GM12878 (cell line): ENCODE results near the gene DNAJC18. TPM values are rescaled to one million over a fixed set of nuclear protein-coding genes. Genes with fewer than 3 reads are reported as not detected.

Experiments used
- ATAC-seq: fragments of 200-7000 bp; cut with Tn5 transposase; 3 replicates; pipeline ENCODE4 v1.9.1; 2020; ENCODE audit warnings: mild to moderate bottlenecking, moderate library complexity
- BruUV-seq: library from RNA; stranded (reverse); fragments of 400-500 nt; replicated peaks from 2 replicates; lab custom pipeline; 2021; lab: Mats Ljungman, UMichigan
- CTCF ChIA-PET: fragments of 300-600 bp; sonication (Branson Sonifier 250); formaldehyde crosslinking; extraction: SDS; loops from one replicate; lab custom pipeline; 2021; ENCODE audit warnings: inconsistent platforms; lab: Yijun Ruan, JAX
- POLR2A ChIA-PET: fragments of 350-600 bp; formaldehyde crosslinking; extraction: SDS; loops from one replicate; lab custom pipeline; 2021; ENCODE audit warnings: inconsistent platforms; lab: Charles Lee
- RAD21 ChIA-PET: fragments of 300-600 bp; sonication (Branson Sonifier 250); formaldehyde crosslinking; loops from one replicate; lab custom pipeline; 2023; ENCODE audit warnings: antibody characterized with exemption; ENCODE audit not compliant: unreplicated experiment; lab: Charles Lee
- SMC1A ChIA-PET: fragments of 300-600 bp; sonication (Branson Sonifier 250); formaldehyde crosslinking; loops from one replicate; lab custom pipeline; 2023; ENCODE audit not compliant: unreplicated experiment, uncharacterized antibody; lab: Charles Lee
- DNase-seq: peaks from one replicate; pipeline ENCODE4 v3.0.0-alpha.2; 2011; ENCODE audit warnings: low read depth, low spot score
- FAIRE-seq: peaks from 3 replicates; lab custom pipeline; 2011; peaks lifted over from hg19 to GRCh38; lab: Jason Lieb, UNC
- H2AFZ ChIP-seq: 2 replicates; pipeline ENCODE4 v1.6.0; 2011; ENCODE audit warnings: low read depth, low read length, control low read depth; ENCODE audit not compliant: control insufficient read depth
- H3K27ac ChIP-seq: 2 replicates; pipeline ENCODE4 v1.5.1; 2011; ENCODE audit warnings: control low read depth; ENCODE audit not compliant: control insufficient read depth, insufficient read depth
- H3K27me3 ChIP-seq, 2 experiments: replicated peaks in 1 of 2; 2 replicates each; pipeline versions ENCODE4 v1.6.0 to v1.6.1; 2011; ENCODE audit warnings: low read length in 1 of 2; ENCODE audit not compliant: control insufficient read depth in 2 of 2, insufficient read depth in 2 of 2
- H3K36me3 ChIP-seq, 2 experiments: 2 replicates each; pipeline ENCODE4 v1.5.1; 2011; ENCODE audit warnings: low read length in 1 of 2; ENCODE audit not compliant: control insufficient read depth in 2 of 2, insufficient read depth in 2 of 2
- H3K4me1 ChIP-seq: 2 replicates; pipeline ENCODE4 v1.6.1; 2011; ENCODE audit warnings: mild to moderate bottlenecking, low read length, moderate library complexity, mixed read lengths; ENCODE audit not compliant: control insufficient read depth, insufficient read depth
- H3K4me2 ChIP-seq: 2 replicates; pipeline ENCODE4 v1.6.0; 2011; ENCODE audit warnings: control low read depth; ENCODE audit not compliant: control insufficient read depth, insufficient read depth
- H3K4me3 ChIP-seq: fragments of 200-600 bp; sonication (generic); 2 replicates; pipeline ENCODE4 v1.5.1; 2016
- H3K79me2 ChIP-seq: 2 replicates; pipeline ENCODE4 v1.6.0; 2011; ENCODE audit warnings: low read length; ENCODE audit not compliant: control insufficient read depth, insufficient read depth
- H3K9ac ChIP-seq: 2 replicates; pipeline ENCODE4 v1.8.0; 2011; ENCODE audit warnings: low read length, control low read depth, mixed read lengths; ENCODE audit not compliant: control insufficient read depth, insufficient read depth
- H3K9me3 ChIP-seq: replicated peaks from 3 replicates; pipeline ENCODE4 v1.5.1; 2011; ENCODE audit warnings: mild to moderate bottlenecking, low read length; ENCODE audit not compliant: control insufficient read depth, insufficient read depth
- H4K20me1 ChIP-seq: 2 replicates; pipeline ENCODE4 v1.6.0; 2011; ENCODE audit not compliant: control insufficient read depth, insufficient read depth
- CHD2 ChIP-seq: IDR thresholded peaks from 2 replicates; pipeline ENCODE4 v1.6.1; 2011; ENCODE audit warnings: low read depth, low read length, improper control_type of control experiment, borderline replicate concordance
- FOXM1 ChIP-seq: IDR thresholded peaks from 2 replicates; pipeline ENCODE4 v1.6.1; 2012; ENCODE audit warnings: low read depth, mild to moderate bottlenecking, inconsistent platforms, low read length, moderate library complexity
- IRF4 ChIP-seq: IDR thresholded peaks from 2 replicates; pipeline ENCODE4 v1.6.1; 2011; ENCODE audit warnings: low read depth, low read length
- PAX8 ChIP-seq: fragments of 450-650 bp; IDR thresholded peaks from 2 replicates; pipeline ENCODE4 v1.6.1; 2017; ENCODE audit warnings: mild to moderate bottlenecking, moderate library complexity
- POLR2A ChIP-seq: IDR thresholded peaks from 2 replicates; pipeline ENCODE4 v1.6.1; 2011; ENCODE audit warnings: low read depth, mild to moderate bottlenecking, low read length
- SRF ChIP-seq, 2 experiments: IDR thresholded peaks; 2 replicates each; pipeline ENCODE4 v1.6.1; 2011; ENCODE audit warnings: low read depth in 2 of 2, low read length in 2 of 2, mild to moderate bottlenecking in 1 of 2, moderate library complexity in 1 of 2
- WGBS: methylation state at CpG from one replicate; pipeline ENCODE4 v1.1.6; 2016; ENCODE audit warnings: low lambda C conversion rate; ENCODE audit not compliant: insufficient replicate concordance, insufficient coverage; ENCODE audit errors: missing lambda C conversion rate; 5-methylcytosine and 5-hydroxymethylcytosine counted together
- in situ Hi-C: fragments of 300-500 bp; cut with MboI; formaldehyde crosslinking; loops from 9 replicates; pipeline ENCODE4 v1.14.3; 2018; ENCODE audit warnings: mixed read lengths
- intact Hi-C: fragments of 100-400 bp; cut with micrococcal nuclease; formaldehyde crosslinking; loops from one replicate; pipeline ENCODE4 v1.14.2; 2022; ENCODE audit not compliant: unreplicated experiment
- polyA plus RNA-seq, 11 experiments: library from polyadenylated mRNA; depleted of rRNA in 4 of 11; unstranded in 6 of 11; stranded (reverse) in 5 of 11; fragments of >200 nt; fragmentation: Nextera tagmentation in 4 of 11; fragmentation: Illumina TruSeq in 1 of 11; extraction: Ambion mirVana in 4 of 11; extraction: Trizol in 1 of 11; gene quantifications; 1 replicate in 1 of 11; 2 replicates in 10 of 11; pipeline versions ENCODE4 v1.2.1 to v1.2.3, GENCODE V29; 2011 to 2016; ENCODE audit warnings: inconsistent platforms in 2 of 11, missing spikeins in 2 of 11, low read depth in 1 of 11
- total RNA-seq, 4 experiments: library from RNA; depleted of rRNA in 3 of 4; stranded (reverse); fragments of >200 nt in 3 of 4; fragmentation: Illumina TruSeq in 1 of 4; extraction: Trizol in 1 of 4; gene quantifications; 2 replicates each; pipeline versions ENCODE4 v1.2.1 to v1.2.3, GENCODE V29; 2013 to 2021
- TF ChIP-seq, protein P1 (sequence below): IDR thresholded peaks from 2 replicates; pipeline ENCODE4 v1.6.1; 2011; ENCODE audit warnings: low read depth, mild to moderate bottlenecking, low read length, moderate library complexity, borderline replicate concordance; ENCODE audit errors: extremely low read depth
- TF ChIP-seq, protein P2 (sequence below): fragments of 450-650 bp; IDR thresholded peaks from 2 replicates; pipeline ENCODE4 v1.6.1; 2016; ENCODE audit warnings: mild to moderate bottlenecking

DNAJC18 gene
- total and polyA plus RNA-seq, 10 of the 15 experiments (the other 5 are each of a cell fraction or from before 2014, with no cell fraction given): 6.4 to 26.7 (median 17.7) TPM

- CTCF ChIA-PET: interaction anchor here (0.9 kb wide), 1 partner anchor 9 kb away, joined by 3 read pairs; no protein-coding TSS in a partner anchor
- H2AFZ ChIP-seq: no peak overlapping the region
- H3K4me1 ChIP-seq: no peaks in the 10 kb centered on the region
- SMC1A ChIA-PET: interaction anchor here (1.1 kb wide), 1 partner anchor 36 kb away, joined by 3 read pairs; the partner anchor contains the start of gene PAIP2
- no peak for DNase-seq
- POLR2A ChIA-PET: interaction anchor here (0.5 to 1.4 kb wide), 4 partner anchors 10 to 127 kb away, joined by 3 to 4 read pairs (median 4); partner anchors contain the start of gene MZB1
- no peaks in the 10 kb centered on the region for H3K9me3 ChIP-seq
- H3K27me3 ChIP-seq: no peaks in the 10 kb centered on the region
- H3K36me3 ChIP-seq: no peaks in the 10 kb centered on the region
- H3K79me2 ChIP-seq: no peaks in the 10 kb centered on the region
- 91% methylated on average over 26 of the region's 47 CpGs for WGBS
- intact Hi-C loops: no loop called here
- FAIRE-seq: no peak
- no peak overlapping the region for H3K27ac ChIP-seq
- in situ Hi-C loops: no loop called here
- H3K9ac ChIP-seq: no peak overlapping the region
- no peaks in the 10 kb centered on the region for H4K20me1 ChIP-seq
- H3K4me3 ChIP-seq: no peak overlapping the region
- H3K4me2 ChIP-seq: no peak overlapping the region
- BruUV-seq: no TSS peak
- RAD21 ChIA-PET: interaction anchor here (0.5 kb wide), 1 partner anchor 112 kb away, joined by 3 read pairs; no protein-coding TSS in a partner anchor
- TF ChIP-seq POLR2A (0 out of 2 replicates have a peak, but pooled peaks have one; percentile 30), SRF (IDR thresholded peaks at IDR 0.05; ENCODE audit: low read depth in 2 of 2, low read length in 2 of 2) (no peak), CHD2 (no peak), IRF4 (no peak)
- TF ChIP-seq, all 136 proteins: peak for 1
- no peak for ATAC-seq
Measured at GRCh38 chr5:139378101-139378825, 61.1 kb downstream of the DNAJC18 start.

DNA sequence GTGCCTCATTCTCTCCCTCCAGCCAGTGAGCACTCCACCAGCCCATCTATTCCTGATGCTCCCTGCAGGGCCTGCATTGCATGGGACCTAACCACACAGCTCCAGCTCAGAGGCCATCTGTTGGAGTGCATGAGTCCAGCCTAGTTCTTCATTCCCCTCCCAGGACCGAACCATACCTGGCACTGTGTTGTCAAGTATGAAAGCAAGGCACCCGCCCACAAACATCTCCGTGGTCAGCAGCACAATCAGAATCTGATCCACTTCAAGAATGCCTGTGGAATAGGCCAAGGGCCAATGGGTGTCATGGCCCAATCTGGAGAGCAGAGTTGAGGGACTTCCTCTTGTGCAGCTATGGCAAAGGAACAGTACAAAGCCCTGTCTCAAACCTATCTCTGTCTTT, 62.1 kb downstream of the DNAJC18 start:
- CTCF ChIA-PET: interaction anchor here (0.6 kb wide), 1 partner anchor 227 kb away, joined by 3 read pairs; no protein-coding TSS in a partner anchor
- DNase-seq (no peak), FAIRE-seq (no peak), ATAC-seq (no peak)
- WGBS: 96% methylated on average over 3 of the region's 3 CpGs
- TF ChIP-seq, protein P1, sequence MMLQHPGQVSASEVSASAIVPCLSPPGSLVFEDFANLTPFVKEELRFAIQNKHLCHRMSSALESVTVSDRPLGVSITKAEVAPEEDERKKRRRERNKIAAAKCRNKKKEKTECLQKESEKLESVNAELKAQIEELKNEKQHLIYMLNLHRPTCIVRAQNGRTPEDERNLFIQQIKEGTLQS: no peak
- TF ChIP-seq, protein P2, sequence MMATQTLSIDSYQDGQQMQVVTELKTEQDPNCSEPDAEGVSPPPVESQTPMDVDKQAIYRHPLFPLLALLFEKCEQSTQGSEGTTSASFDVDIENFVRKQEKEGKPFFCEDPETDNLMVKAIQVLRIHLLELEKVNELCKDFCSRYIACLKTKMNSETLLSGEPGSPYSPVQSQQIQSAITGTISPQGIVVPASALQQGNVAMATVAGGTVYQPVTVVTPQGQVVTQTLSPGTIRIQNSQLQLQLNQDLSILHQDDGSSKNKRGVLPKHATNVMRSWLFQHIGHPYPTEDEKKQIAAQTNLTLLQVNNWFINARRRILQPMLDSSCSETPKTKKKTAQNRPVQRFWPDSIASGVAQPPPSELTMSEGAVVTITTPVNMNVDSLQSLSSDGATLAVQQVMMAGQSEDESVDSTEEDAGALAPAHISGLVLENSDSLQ: no peak
- TF ChIP-seq FOXM1 (no peak), POLR2A (peak; percentile 29; the same call in 1 of the 2 replicates), PAX8 (no peak)
- RAD21 ChIA-PET: no interaction called here
- Histone ChIP-seq H3K4me1 (no peaks in the 10 kb centered on the region), H3K4me3 (no peak overlapping the region), H4K20me1 (no peaks in the 10 kb centered on the region), H3K36me3 (no peaks in the 10 kb centered on the region; a peak in 1 of 4 replicates), H3K9me3 (no peaks in the 10 kb centered on the region), H3K9ac (no peak overlapping the region), H3K27ac (no peak overlapping the region), H3K27me3 (no peaks in the 10 kb centered on the region), H2AFZ (no peak overlapping the region), H3K4me2 (no peak overlapping the region), H3K79me2 (no peaks in the 10 kb centered on the region)
- POLR2A ChIA-PET: interaction anchor here (0.7 to 1.4 kb wide), 2 partner anchors 11 to 13 kb away, joined by 3 to 4 read pairs; partner anchors contain the start of gene MZB1
- no TSS peak for BruUV-seq
- intact Hi-C loops (no loop called here), in situ Hi-C loops (no loop called here)
- SMC1A ChIA-PET: interaction anchor here (1.1 kb wide), 1 partner anchor 35 kb away, joined by 3 read pairs; the partner anchor contains the start of gene PAIP2
